Activated T-cell treated with anti-CD3 and anti-CD28 coated beads for 24 hours (primary cell): ENCODE measurements around the gene LRRC55.

Experiments used
- DNase-seq: peaks from one replicate; pipeline ENCODE4 v3.0.0-alpha.2; 2020; ENCODE audit warnings: low read depth

LRRC55 gene

DNA sequence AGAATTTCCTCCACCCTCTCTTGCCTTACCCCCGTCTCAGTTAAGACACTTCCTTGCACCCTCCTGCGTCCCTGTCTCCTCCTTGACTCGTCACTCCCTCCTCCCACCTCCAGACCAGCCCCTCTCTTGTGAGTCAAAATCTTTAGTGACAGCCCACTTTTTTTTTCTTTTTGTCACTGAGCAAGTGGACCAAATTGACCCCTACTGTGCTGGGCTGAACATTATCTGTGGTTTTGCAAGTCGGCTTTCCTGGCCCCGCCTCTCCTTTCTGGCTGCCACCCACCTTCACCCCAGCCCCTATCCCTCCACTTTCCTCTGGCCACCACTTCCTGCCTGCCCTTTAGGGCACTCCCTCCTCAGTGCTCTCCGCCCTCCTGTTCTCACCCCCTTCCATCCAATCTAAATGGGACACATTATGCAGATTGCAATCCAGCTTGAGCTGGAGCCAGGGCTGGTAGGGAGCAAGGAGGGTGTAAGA is 55.5 kb downstream of the LRRC55 start, which contains the start of gene APLNR:
Gene APLNR (minus strand): TSS at position 47 of the 478 bp plus-strand sequence. CDS start 246 bp downstream, outside the sequence.
- DNase-seq, result no peak

DNA sequence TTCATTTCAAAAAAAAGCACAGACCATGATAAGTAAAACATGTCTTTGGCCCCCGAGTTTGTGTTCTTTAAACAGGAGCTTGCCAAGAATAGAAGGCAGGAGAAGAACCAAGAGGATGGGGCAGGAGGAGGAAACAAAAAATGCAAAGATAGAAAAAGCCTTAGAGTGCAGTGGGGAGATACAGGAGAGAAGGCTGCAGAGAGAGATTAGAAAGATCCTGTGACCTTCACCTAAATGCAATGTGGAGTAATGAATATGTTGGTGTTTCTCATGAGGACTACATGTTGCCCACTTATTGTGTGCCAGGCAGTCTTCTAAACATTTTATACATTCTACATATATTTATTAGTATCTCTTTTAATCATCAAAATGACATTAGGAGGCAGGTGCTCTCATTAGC is 57.6 kb downstream of the LRRC55 start:
- no peak for DNase-seq

DNA sequence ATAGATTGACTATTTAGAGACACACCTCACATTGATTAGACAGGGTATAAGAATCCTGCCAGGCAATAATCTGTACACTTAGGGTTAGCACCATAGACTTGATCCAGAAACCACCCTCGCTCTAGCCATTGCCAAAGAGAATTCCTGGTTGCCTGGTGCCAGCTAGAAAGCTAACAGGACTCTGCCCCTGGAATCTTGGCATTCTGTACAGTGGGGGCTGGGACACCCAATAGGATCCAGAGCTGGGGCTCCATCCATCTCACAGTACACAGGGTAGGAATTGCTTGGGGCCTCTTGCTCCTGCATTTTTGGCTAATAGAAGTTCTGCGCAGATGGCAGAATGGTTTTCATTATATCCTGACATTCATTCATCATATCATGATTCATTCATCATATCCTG is 58.3 kb downstream of the LRRC55 start:
- no peak for DNase-seq

- DNase-seq, result no peak
These were observed 59.0 kb downstream of the LRRC55 start for GRCh38 chr11:57240757-57241156.
